ENCODE data around the gene PTPN12.

GRCh38 chr7:77576856-77577255, 39.8 kb downstream of the PTPN12 start:
- TF ChIP-seq POLR2AphosphoS5 (IDR thresholded peaks at IDR 0.05; ENCODE audit: low read depth, low read length) (no peak), TAF1 (IDR thresholded peaks at IDR 0.05; ENCODE audit: borderline replicate concordance, low read depth, low read length) (no peak), POLR2A (IDR thresholded peaks at IDR 0.05; ENCODE audit: low read depth, low read length) (no peak)
